Neural progenitor cell (in vitro differentiated cells): Measurements from ENCODE around the gene TCF3.

Experiments used
- CTCF ChIP-seq: fragments of 200-600 bp; sonication (generic); IDR thresholded peaks from 2 replicates; pipeline ENCODE4 v1.5.1; 2017; ENCODE audit warnings: antibody characterized with exemption, mild to moderate bottlenecking
- EZH2 ChIP-seq: fragments of 200-600 bp; sonication (generic); IDR thresholded peaks from 2 replicates; pipeline ENCODE4 v1.6.1; 2017; ENCODE audit warnings: antibody characterized with exemption, mild to moderate bottlenecking, moderate library complexity
- EZH2phosphoT487 ChIP-seq: fragments of 200-600 bp; sonication (generic); IDR thresholded peaks from 2 replicates; pipeline ENCODE4 v1.6.1; 2017; ENCODE audit warnings: antibody characterized with exemption

- TF ChIP-seq CTCF (peak; percentile 46), EZH2phosphoT487 (no peak), EZH2 (no peak)
These were observed 46.9 kb downstream of the TCF3 start, which contains the start of gene UQCR11 for GRCh38 chr19:1605236-1606137.
